HG02840 (cell line): ENCODE results near the gene FGD6.
"Not testable (repeated sequence)": the region's sequence is repeated elsewhere in the genome, so short reads cannot be mapped to it uniquely, and the experiment has no call there.

Source experiments
- ATAC-seq: cut with Tn5 transposase; IDR thresholded peaks from one replicate; pipeline ENCODE4 v1.9.1; 2021; ENCODE audit warnings: mild to moderate bottlenecking, moderate library complexity, moderate number of reproducible peaks; ENCODE audit not compliant: unreplicated experiment, low FRiP score

The FGD6 gene

GRCh38 chr12:95134085-95134484, 83.2 kb downstream of the FGD6 start:
- ATAC-seq, result no peak

DNA sequence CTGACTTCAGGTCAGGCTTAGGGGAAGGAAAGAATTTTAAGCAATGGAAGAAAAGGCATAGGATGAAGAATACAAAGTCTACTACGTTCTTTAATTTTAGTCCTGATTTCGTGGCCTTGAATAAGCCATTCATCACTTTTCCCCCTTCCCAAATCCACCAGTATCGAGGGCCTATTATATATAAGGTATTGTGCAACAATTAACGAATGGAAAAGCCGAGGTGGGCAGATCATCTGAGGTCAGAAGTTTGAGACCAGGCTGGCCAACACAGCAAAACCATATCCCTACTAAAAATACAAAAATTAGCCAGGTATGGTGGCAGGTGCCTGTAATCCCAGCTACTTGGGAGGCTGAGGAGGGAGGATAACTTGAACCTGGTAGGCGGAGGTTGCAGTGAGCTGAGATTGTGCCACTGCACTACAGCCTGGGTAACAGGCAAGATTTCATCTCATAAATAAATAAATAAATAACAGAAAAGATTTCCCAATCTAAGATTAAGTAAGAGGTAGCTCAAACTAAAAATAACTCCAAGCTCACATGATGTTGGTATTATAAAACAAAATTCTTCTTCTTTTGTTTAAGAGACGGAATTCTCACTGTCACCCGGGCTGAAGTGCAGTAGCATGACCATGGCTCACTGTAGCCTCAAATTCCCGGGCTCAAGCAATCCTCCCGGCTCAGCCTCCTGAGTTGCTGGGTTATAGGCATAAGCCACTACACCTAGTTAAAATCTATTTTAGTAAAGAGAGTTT, 85.5 kb downstream of the FGD6 start:
- no peak for ATAC-seq

DNA sequence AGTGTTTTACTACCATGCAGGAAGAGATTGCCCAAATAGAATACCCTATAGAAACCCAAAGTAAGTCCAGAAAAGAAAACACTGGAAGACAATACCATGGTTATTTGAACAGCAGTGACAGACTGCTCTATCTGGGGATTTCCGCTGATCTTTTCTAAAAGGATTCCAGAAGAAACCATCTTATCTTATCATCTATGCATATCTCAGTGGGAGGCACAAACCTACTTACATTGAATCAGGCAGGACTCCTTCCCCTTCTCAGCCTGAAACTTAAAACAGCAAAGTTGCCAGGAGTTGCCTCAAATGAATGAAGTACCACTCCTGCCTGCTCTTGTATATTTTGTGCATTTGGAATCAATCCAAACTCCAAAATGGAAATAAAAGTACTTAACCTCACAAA, 87.2 kb downstream of the FGD6 start:
- no peak for ATAC-seq

DNA sequence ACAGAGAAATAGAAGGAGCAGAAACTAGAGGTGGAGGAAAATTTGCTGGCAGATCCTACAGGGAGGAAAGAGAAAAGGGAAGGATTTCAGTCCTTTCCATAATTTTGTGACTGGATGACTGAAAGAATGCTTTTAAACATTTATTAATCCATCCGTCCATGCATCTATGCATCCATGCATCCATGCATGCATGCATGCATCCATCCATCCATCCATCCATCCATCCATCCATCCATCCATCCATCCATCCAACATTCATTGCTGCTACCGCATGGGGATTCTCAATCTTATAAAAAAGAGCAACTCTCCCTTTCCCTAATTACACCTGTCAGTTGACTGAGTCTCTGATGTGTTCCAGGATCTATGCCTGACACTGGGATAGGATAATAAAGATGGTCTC, 88.2 kb downstream of the FGD6 start:
- ATAC-seq, result no peak

DNA sequence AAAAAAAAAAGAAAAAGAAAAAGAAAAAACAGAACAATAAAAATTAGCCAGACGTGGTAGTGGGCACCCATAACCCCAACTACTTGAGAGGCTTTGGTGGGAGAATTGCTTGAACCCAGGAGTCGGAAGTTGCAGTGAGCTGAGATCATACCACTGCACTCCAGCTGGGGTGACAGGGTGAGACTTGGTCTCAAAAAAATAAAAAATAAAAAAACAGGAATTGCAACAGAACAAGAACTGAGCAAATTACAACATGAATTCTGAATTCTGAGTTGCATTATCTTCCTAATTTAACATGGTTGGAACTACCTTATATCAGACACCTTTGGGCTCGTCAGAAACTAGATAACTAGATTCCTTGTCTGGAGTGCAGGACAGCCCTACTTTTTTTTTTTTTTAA, 90.5 kb downstream of the FGD6 start:
- ATAC-seq, result no peak

DNA sequence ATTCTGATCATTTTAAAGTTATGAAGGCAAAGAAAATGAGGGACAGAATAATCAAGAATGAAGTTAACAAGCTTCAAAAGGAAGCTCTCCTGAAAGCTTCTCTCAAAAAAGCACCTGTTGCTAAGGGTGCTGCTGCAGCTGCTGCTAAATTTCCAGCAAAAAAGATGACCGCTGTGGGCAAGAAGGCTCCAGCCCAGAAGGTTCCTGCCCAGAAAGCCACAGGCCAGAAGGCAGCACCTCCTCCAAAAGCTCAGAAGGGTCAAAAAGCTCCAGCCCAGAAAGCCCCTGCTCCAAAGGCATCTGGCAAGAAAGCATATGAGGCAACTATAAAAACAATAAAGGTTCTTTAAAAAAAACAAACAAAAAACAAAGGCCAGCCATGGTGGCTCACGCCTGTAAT, 91.2 kb downstream of the FGD6 start:
- no peak for ATAC-seq

- no peak for ATAC-seq
Measured at GRCh38 chr12:95124106-95124505, 93.2 kb downstream of the FGD6 start.

DNA sequence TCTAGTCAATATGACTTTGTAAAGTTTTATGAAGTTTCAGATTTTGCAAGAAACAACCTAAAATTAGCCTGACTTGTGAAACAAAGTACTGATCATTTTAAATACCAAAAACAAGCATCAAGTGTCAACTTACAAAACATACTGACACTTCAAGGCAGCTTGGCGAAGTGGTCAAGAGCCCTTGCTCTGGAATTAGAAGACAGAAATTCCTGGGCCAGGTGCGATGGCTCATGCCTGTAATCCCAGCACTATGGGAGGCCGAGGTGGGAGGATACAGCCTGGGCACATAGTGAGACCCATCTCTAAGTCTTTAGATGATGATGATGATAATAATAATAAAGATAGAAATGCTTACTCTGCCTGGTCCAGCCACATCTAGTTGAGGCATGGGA, 98.5 kb downstream of the FGD6 start:
- ATAC-seq, result no peak

- no peak for ATAC-seq
Measured at GRCh38 chr12:95118138-95118787, 99.0 kb downstream of the FGD6 start.

- no peak for ATAC-seq
Measured at GRCh38 chr12:95117178-95117599, 100.1 kb downstream of the FGD6 start.

DNA sequence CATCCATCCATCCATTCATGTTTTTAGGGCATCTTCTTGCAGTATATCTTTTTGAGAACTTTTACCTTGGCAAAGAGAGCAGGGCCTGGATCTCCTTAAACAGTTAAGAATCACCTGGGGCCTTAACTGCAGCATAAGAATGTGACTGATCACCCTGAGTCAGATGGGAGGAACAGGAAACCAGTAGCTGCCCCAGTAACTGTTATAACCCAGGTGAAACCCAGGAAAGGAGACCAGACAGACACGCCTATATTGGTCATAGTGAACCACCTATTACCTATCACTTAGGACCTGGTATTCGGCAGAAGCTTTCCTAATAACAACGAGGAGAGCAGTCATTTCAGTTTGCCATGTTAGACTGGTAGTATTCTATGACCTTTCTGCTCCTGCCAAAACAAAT, 100.5 kb downstream of the FGD6 start:
- ATAC-seq, result no peak

DNA sequence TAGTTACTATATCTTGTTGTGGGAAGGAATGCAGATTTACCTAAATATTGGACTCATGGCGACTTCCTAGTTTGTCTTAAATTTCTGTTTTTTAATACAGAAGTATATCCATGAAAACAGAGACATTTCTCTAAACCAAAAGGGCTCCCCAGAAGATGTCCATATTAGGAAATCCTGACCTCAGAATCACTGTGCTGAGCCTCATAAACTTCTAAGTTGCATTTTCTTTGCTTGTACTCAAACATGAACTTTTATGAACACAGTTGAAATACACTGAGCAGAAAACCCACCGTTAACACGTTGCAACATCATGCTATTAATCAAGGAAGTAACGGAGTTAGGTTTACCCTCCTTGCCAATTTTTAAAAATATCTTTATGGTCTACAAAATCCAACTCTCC, 100.9 kb downstream of the FGD6 start:
- ATAC-seq, result no peak

DNA sequence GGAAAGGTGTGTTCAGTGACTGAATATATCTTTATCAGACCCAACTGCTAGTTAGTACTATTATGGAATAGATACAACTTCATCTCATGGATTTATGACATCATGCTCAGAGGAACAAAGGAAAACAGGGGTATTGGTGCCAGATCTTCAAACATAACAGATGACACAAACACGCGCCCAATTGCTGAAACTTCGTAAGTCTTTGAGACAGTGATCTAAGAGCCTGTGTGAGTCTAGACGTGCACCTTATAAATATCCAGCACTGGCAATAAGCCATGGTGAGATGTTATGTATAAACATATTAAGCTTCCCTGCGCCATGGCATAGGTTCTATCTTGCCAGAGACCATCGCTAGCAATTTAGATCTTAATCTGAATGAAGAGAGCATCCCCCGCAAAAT, 101.6 kb downstream of the FGD6 start:
- no peak for ATAC-seq

DNA sequence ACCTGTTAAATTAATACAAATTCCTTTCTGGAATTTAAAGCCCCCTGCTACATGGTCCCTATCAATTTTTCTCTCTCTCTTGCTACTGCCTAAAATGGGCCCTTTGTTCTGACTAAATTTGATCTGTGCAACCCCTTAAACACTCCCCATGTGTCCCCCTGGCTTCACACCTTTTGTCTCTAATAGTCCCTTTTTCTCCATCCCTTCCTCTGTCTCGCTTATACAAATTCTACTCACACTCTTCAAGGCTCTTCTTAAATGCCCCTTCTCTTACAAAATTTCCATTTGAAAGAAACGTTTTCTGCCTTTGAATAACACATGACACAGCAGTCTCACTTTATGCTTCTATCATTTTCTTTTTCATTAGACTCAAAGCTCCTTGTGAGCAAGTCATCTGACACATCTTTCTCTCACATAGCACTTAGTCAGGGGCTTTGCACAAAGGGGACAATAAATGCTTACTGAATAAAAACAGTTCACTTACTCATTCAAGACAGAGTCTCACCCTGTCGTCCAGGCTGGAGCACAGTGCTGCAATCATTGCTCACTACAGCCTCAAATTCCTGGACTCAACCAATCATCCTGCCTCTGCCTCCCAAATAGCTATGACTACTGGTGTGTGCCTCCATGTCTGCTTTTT, 102.4 kb downstream of the FGD6 start:
- no peak for ATAC-seq

GRCh38 chr12:95107362-95107761, 109.9 kb downstream of the FGD6 start:
- no peak for ATAC-seq

DNA sequence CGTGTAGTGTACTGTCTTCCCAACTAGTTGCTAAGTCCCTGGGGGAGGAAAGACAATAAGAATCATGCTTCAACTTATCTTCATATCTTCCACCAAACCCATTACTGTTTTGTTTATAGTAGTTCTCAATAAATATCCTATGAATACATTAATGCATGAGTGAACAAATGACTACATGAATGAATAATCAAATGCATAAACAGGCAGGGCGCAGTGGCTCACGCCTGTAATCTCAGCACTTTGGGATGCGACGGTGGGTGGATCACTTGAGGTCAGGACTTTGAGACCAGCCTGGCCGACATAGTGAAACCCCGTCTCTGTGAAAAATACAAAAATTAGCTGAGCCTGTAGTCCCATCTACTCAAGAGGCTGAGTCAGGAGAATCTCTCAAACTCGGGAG, 111.7 kb downstream of the FGD6 start:
- ATAC-seq, result no peak

DNA sequence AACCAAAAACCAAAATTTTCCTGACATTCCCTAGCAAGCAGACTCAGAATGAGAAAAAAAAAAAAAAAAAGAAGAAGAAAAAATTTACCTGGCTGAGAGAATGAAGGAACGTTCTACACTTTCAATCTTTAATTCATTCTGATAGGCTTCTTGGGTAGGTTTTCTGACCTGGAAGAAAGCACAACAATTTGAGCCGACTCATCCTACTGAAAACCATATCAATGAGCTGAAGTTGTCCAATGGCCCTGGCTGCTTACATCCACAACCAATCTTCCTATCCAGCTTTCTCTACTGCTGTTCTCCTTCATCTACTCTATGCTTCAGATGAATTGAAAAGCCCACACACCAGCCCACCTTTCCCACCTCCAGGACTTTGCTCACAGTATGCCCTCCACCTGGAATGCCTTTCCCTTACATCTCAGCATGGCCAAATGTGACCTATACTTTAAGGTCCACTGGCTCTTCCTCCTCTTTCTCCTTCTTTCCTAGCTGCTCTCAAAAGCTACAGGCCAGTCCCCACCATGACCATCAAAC, 112.3 kb downstream of the FGD6 start:
- ATAC-seq, result no peak

DNA sequence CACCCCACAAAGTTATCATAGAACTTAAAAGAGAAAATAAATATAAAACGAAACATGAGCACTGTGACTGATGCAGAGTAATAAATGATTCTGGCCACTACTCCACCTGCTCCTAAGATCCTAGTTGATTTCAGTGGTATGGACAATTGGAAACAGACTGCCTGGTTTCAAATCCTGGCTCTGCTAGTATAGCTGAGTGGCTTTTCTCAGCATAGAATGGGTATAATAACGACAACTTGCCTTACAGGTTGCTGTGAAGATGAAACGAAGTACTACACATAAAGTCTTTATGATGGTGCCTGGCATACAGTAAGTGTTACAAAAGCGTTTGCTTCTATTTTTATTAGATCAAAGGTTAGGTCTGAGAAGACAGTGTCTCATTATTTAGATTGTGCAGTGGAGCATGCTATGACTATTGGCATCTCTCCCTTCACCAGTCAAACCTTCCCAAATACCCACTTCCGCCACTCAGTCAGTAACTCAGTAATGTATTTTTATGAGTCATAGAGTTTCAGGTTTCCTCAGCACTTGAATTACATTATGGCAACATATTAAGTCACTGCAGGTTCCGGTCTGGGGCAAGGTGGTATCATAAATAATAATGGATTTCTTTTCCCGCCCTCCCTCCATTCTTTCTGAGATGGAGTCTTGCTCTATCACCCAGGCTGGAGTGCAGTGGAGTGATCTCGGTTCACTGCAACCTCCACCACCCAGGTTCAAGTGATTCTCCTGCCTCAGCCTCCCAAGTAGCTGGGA, 114.2 kb downstream of the FGD6 start:
- peak; percentile 82 for ATAC-seq

- ATAC-seq, result not testable (repeated sequence)
Measured at GRCh38 chr12:95101957-95102356, 115.3 kb downstream of the FGD6 start.

- no peak for ATAC-seq
Measured at GRCh38 chr12:95100264-95101190, 116.7 kb downstream of the FGD6 start.
